ENCODE results near the gene SEMG2.

SEMG2 gene

GRCh38 chr20:45229264-45230056 lies 8.3 kb downstream of the SEMG2 start:
- DNase-seq, result no peak

GRCh38 chr20:45230631-45231030 lies 9.5 kb downstream of the SEMG2 start:
- DNase-seq, result no peak

- DNase-seq, result no peak
Measured at GRCh38 chr20:45235995-45236394, 14.8 kb downstream of the SEMG2 start.

GRCh38 chr20:45238139-45238538 lies 17.0 kb downstream of the SEMG2 start:
- no peak for DNase-seq

GRCh38 chr20:45246109-45246508 lies 24.9 kb downstream of the SEMG2 start:
- no peak for DNase-seq

- no peak for DNase-seq
Measured at GRCh38 chr20:45247865-45248264, 26.7 kb downstream of the SEMG2 start.

GRCh38 chr20:45248609-45249008 lies 27.4 kb downstream of the SEMG2 start:
- no peak for DNase-seq

- DNase-seq, result no peak
Measured at GRCh38 chr20:45251884-45252560, 30.8 kb downstream of the SEMG2 start.

GRCh38 chr20:45253261-45253660 lies 32.1 kb downstream of the SEMG2 start:
- DNase-seq, result no peak

- no peak for DNase-seq
Measured at GRCh38 chr20:45254383-45255262, 33.5 kb downstream of the SEMG2 start, which contains the start of gene SLPI. SLPI (minus strand) TSS chr20:45254564; CDS start chr20:45254543, 21 bp downstream.

- no peak for DNase-seq
Measured at GRCh38 chr20:45257161-45257560, 36.0 kb downstream of the SEMG2 start.

- no peak for DNase-seq
Measured at GRCh38 chr20:45257711-45258110, 36.5 kb downstream of the SEMG2 start.

GRCh38 chr20:45258259-45258658 lies 37.1 kb downstream of the SEMG2 start:
- no peak for DNase-seq

- DNase-seq, result no peak
Measured at GRCh38 chr20:45258664-45259063, 37.5 kb downstream of the SEMG2 start.

- DNase-seq, result no peak
Measured at GRCh38 chr20:45263556-45264266, 42.5 kb downstream of the SEMG2 start.

GRCh38 chr20:45266977-45267376 lies 45.8 kb downstream of the SEMG2 start:
- no peak for DNase-seq

GRCh38 chr20:45268531-45268930 lies 47.4 kb downstream of the SEMG2 start:
- DNase-seq, result no peak

- no peak for DNase-seq
Measured at GRCh38 chr20:45269056-45269455, 47.9 kb downstream of the SEMG2 start.

- DNase-seq, result no peak
Measured at GRCh38 chr20:45269754-45270270, 48.6 kb downstream of the SEMG2 start.
